Measurements from ENCODE around the gene KAZN. TPM values are rescaled to one million over a fixed set of nuclear protein-coding genes. Genes with fewer than 3 reads are reported as not detected.

The KAZN gene
- total and polyA plus RNA-seq, 2 donors (not counting 1 experiment from before 2014, with no cell fraction given): 3.4 to 5.0 TPM

- H3K27ac ChIP-seq (ENCODE audit: insufficient read depth, low read length): no peak overlapping the region
- H3K36me3 ChIP-seq (ENCODE audit: control insufficient read depth, insufficient read depth, low read length): no peaks in the 10 kb centered on the region
- H3K27me3 ChIP-seq (ENCODE audit: control insufficient read depth, insufficient read depth, low read length): no peaks in the 10 kb centered on the region
- H3K4me2 ChIP-seq (ENCODE audit: extremely low read depth, insufficient read depth, low read length): no peak overlapping the region
- H3K79me2 ChIP-seq (ENCODE audit: control insufficient read depth, insufficient read depth, low read length): peaks cover 4% of the 10 kb centered on the region
- H3K4me3 ChIP-seq (replicated peaks in 1 of 4; ENCODE audit: control extremely low read depth in 1 of 4, insufficient read depth in 1 of 4, low read depth in 3 of 4, low read length in 4 of 4): no peak overlapping the region
- peaks cover 29% of the 10 kb centered on the region for H3K4me1 ChIP-seq (ENCODE audit: control insufficient read depth, extremely low read depth, insufficient read depth, low read length)
- H3K9me3 ChIP-seq (ENCODE audit: control insufficient read depth, insufficient read depth, low read depth, low read length): no peaks in the 10 kb centered on the region
- no peak overlapping the region for H2AFZ ChIP-seq (ENCODE audit: low read length)
- TF ChIP-seq EZH2 (IDR thresholded peaks at IDR 0.05; ENCODE audit: low read length, missing control alignments): no peak
- TF ChIP-seq, protein P1, sequence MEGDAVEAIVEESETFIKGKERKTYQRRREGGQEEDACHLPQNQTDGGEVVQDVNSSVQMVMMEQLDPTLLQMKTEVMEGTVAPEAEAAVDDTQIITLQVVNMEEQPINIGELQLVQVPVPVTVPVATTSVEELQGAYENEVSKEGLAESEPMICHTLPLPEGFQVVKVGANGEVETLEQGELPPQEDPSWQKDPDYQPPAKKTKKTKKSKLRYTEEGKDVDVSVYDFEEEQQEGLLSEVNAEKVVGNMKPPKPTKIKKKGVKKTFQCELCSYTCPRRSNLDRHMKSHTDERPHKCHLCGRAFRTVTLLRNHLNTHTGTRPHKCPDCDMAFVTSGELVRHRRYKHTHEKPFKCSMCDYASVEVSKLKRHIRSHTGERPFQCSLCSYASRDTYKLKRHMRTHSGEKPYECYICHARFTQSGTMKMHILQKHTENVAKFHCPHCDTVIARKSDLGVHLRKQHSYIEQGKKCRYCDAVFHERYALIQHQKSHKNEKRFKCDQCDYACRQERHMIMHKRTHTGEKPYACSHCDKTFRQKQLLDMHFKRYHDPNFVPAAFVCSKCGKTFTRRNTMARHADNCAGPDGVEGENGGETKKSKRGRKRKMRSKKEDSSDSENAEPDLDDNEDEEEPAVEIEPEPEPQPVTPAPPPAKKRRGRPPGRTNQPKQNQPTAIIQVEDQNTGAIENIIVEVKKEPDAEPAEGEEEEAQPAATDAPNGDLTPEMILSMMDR (conservative IDR thresholded peaks at IDR 0.05 in 1 of 2, IDR thresholded peaks at IDR 0.05 in 1 of 2; ENCODE audit: low read depth in 1 of 2, low read length in 2 of 2): no peak
- no peak overlapping the region for H3K9ac ChIP-seq (ENCODE audit: insufficient read depth, low read length)
- H4K20me1 ChIP-seq (ENCODE audit: control insufficient read depth, extremely low read depth, insufficient read depth, low read length): no peaks in the 10 kb centered on the region
- DNase-seq (ENCODE audit: low read depth in 2 of 2): no peak
These were observed 331.9 kb downstream of the KAZN start for GRCh38 chr1:14930247-14930965.

DNA sequence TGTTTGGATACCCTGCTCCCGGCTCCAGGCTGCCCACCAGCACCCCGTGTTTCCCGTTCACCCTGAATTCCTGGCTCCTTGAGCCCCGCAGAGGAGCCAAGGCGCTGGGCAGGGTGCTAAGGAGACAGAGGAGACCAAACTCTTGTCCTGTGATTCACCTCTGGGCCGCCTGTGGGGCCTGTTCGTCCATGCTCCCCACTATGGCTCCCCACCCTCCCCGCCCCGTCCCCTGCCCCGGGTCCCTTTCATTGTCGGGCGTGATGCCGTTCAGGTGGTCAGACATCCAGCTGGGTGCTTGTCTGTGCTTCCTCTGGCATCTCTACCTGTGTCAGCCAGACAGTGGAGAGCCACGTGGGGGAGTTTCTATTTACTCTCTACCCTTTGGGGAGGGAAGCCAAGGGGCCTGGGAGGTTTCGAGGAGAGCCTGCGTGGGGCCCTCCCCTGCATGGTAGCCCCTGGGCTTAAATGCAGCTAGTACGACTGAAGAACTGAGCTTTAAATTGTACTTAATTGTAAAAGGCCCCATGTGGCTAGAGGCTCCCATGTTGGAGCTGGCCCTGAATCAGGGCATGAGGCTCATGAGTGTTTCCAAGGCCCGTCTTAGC lies 333.7 kb downstream of the KAZN start:
- H4K20me1 ChIP-seq (ENCODE audit: control insufficient read depth, extremely low read depth, insufficient read depth, low read length): no peaks in the 10 kb centered on the region
- no peaks in the 10 kb centered on the region for H3K36me3 ChIP-seq (ENCODE audit: control insufficient read depth, insufficient read depth, low read length)
- H3K9me3 ChIP-seq (ENCODE audit: control insufficient read depth, insufficient read depth, low read depth, low read length): no peaks in the 10 kb centered on the region
- no peaks in the 10 kb centered on the region for H3K27me3 ChIP-seq (ENCODE audit: control insufficient read depth, insufficient read depth, low read length)
- no peak for TF ChIP-seq EZH2 (IDR thresholded peaks at IDR 0.05; ENCODE audit: low read length, missing control alignments)
- TF ChIP-seq, protein P1 (conservative IDR thresholded peaks at IDR 0.05 in 1 of 2, IDR thresholded peaks at IDR 0.05 in 1 of 2; ENCODE audit: low read depth in 1 of 2, low read length in 2 of 2): no peak
- H3K9ac ChIP-seq (ENCODE audit: insufficient read depth, low read length): no peak overlapping the region
- no peak overlapping the region for H3K4me3 ChIP-seq (replicated peaks in 1 of 4; ENCODE audit: control extremely low read depth in 1 of 4, insufficient read depth in 1 of 4, low read depth in 3 of 4, low read length in 4 of 4)
- H3K27ac ChIP-seq (ENCODE audit: insufficient read depth, low read length): no peak overlapping the region
- DNase-seq (ENCODE audit: low read depth in 2 of 2): no peak
- H3K4me2 ChIP-seq (ENCODE audit: extremely low read depth, insufficient read depth, low read length): no peak overlapping the region
- peaks cover 1% of the 10 kb centered on the region for H3K79me2 ChIP-seq (ENCODE audit: control insufficient read depth, insufficient read depth, low read length)
- H2AFZ ChIP-seq (ENCODE audit: low read length): no peak overlapping the region
- peaks cover 14% of the 10 kb centered on the region for H3K4me1 ChIP-seq (ENCODE audit: control insufficient read depth, extremely low read depth, insufficient read depth, low read length)

DNA sequence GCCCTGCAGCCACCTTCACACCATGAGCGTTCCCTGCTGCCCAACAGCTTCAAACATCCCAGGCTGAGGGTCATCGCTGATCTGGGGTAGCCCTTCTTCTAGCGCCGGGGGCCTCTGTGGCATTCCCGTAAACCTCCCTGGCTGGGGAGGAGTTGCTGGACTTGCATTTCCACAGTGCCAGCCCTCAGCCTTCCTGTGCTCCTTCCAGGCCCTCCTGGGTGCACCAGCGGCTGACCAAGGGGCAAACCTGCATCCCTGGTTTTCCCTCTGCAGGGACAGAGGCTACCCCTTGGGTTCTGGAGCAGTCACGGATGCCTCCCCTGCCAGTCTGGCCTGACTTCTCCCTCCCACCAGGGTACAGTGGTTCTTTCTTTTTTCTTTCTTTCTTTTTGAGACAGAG lies 336.4 kb downstream of the KAZN start:
- Histone ChIP-seq H4K20me1 (ENCODE audit: control insufficient read depth, extremely low read depth, insufficient read depth, low read length) (no peaks in the 10 kb centered on the region), H3K4me3 (replicated peaks in 1 of 4; ENCODE audit: control extremely low read depth in 1 of 4, insufficient read depth in 1 of 4, low read depth in 3 of 4, low read length in 4 of 4) (no peak overlapping the region), H3K27me3 (ENCODE audit: control insufficient read depth, insufficient read depth, low read length) (no peaks in the 10 kb centered on the region), H2AFZ (ENCODE audit: low read length) (no peak overlapping the region), H3K27ac (ENCODE audit: insufficient read depth, low read length) (no peak overlapping the region), H3K4me1 (ENCODE audit: control insufficient read depth, extremely low read depth, insufficient read depth, low read length) (peaks cover 15% of the 10 kb centered on the region), H3K4me2 (ENCODE audit: extremely low read depth, insufficient read depth, low read length) (no peak overlapping the region), H3K9ac (ENCODE audit: insufficient read depth, low read length) (no peak overlapping the region), H3K9me3 (ENCODE audit: control insufficient read depth, insufficient read depth, low read depth, low read length) (no peaks in the 10 kb centered on the region), H3K36me3 (ENCODE audit: control insufficient read depth, insufficient read depth, low read length) (no peaks in the 10 kb centered on the region), H3K79me2 (ENCODE audit: control insufficient read depth, insufficient read depth, low read length) (no peaks in the 10 kb centered on the region)
- no peak for TF ChIP-seq EZH2 (IDR thresholded peaks at IDR 0.05; ENCODE audit: low read length, missing control alignments)
- TF ChIP-seq, protein P1 (conservative IDR thresholded peaks at IDR 0.05 in 1 of 2, IDR thresholded peaks at IDR 0.05 in 1 of 2; ENCODE audit: low read depth in 1 of 2, low read length in 2 of 2): no peak
- DNase-seq (ENCODE audit: low read depth in 2 of 2): no peak

Data from fibroblast of lung (primary cell).